NCI-H1105 (cell line): ENCODE measurements around the gene DBNDD1.
"Not testable (repeated sequence)": the region's sequence is repeated elsewhere in the genome, so short reads cannot be mapped to it uniquely, and the experiment has no call there.

ENCODE experiments used
- DNase-seq: peaks from one replicate; lab custom pipeline; 2025; lab: John Stamatoyannopoulos, UW

Gene DBNDD1

GRCh38 chr16:89987169-89987568, 32.1 kb downstream of the DBNDD1 start:
- DNase-seq: no peak

GRCh38 chr16:89986600-89986999, 32.7 kb downstream of the DBNDD1 start:
- no peak for DNase-seq

GRCh38 chr16:89985219-89985618, 34.0 kb downstream of the DBNDD1 start:
- DNase-seq: no peak

GRCh38 chr16:89984216-89984615, 35.0 kb downstream of the DBNDD1 start:
- DNase-seq: no peak

GRCh38 chr16:89983536-89983935, 35.7 kb downstream of the DBNDD1 start:
- DNase-seq: no peak

GRCh38 chr16:89982318-89982717, 36.9 kb downstream of the DBNDD1 start:
- DNase-seq: no peak

- no peak for DNase-seq
These were observed 37.8 kb downstream of the DBNDD1 start for GRCh38 chr16:89981414-89981813.

GRCh38 chr16:89974870-89975269, 44.4 kb downstream of the DBNDD1 start:
- DNase-seq: no peak

GRCh38 chr16:89973654-89974335, 45.5 kb downstream of the DBNDD1 start:
- no peak for DNase-seq

GRCh38 chr16:89973235-89973634, 46.0 kb downstream of the DBNDD1 start:
- DNase-seq: no peak

GRCh38 chr16:89972244-89973234, 46.7 kb downstream of the DBNDD1 start:
- DNase-seq: peak; percentile 58

GRCh38 chr16:89971495-89972243, 47.6 kb downstream of the DBNDD1 start:
- no peak for DNase-seq

GRCh38 chr16:89969741-89970410, 49.4 kb downstream of the DBNDD1 start:
- DNase-seq: no peak

GRCh38 chr16:89968074-89968473, 51.2 kb downstream of the DBNDD1 start:
- DNase-seq: not testable (repeated sequence)

- not testable (repeated sequence) for DNase-seq
These were observed 51.8 kb downstream of the DBNDD1 start for GRCh38 chr16:89967436-89967835.

GRCh38 chr16:89966756-89967155, 52.5 kb downstream of the DBNDD1 start:
- DNase-seq: no peak

GRCh38 chr16:89965447-89966225, 53.6 kb downstream of the DBNDD1 start:
- DNase-seq: no peak

- no peak for DNase-seq
These were observed 55.1 kb downstream of the DBNDD1 start for GRCh38 chr16:89964201-89964600.

- DNase-seq: no peak
These were observed 56.3 kb downstream of the DBNDD1 start for GRCh38 chr16:89962754-89963498.

- no peak for DNase-seq
These were observed 57.3 kb downstream of the DBNDD1 start for GRCh38 chr16:89961920-89962319.
